GM23338 (cell line): ENCODE measurements around the gene NFE2L1. TPM values are rescaled to one million over a fixed set of nuclear protein-coding genes. Genes with fewer than 3 reads are reported as not detected.

Experiments
- ATAC-seq: fragments of 200-7000 bp; cut with Tn5 transposase; 3 replicates; pipeline ENCODE4 v1.9.1; 2020
- DNase-seq: peaks from one replicate; pipeline ENCODE4 v3.0.0-alpha.2; 2015; ENCODE audit warnings: low spot score
- H2AFZ ChIP-seq: fragments of 200-600 bp; sonication (generic); 2 replicates; pipeline ENCODE4 v1.8.0; 2016; ENCODE audit warnings: antibody characterized with exemption, mild to moderate bottlenecking, moderate library complexity
- H3F3A ChIP-seq: fragments of 200-600 bp; sonication (generic); replicated peaks from 2 replicates; pipeline ENCODE4 v1.8.0; 2017; ENCODE audit warnings: antibody characterized with exemption, mixed run types, low read depth
- H3K27ac ChIP-seq: fragments of 200-600 bp; sonication (generic); 2 replicates; pipeline ENCODE4 v1.6.1; 2016; ENCODE audit warnings: low read depth
- H3K27me3 ChIP-seq: fragments of 200-600 bp; sonication (generic); 2 replicates; pipeline ENCODE4 v1.8.0; 2016; ENCODE audit warnings: mild to moderate bottlenecking, mixed run types, moderate library complexity; ENCODE audit not compliant: insufficient read depth
- H3K36me3 ChIP-seq: fragments of 200-600 bp; sonication (generic); 2 replicates; pipeline ENCODE4 v1.8.0; 2016; ENCODE audit warnings: mild to moderate bottlenecking; ENCODE audit not compliant: insufficient read depth
- H3K4me1 ChIP-seq: fragments of 200-600 bp; sonication (generic); 2 replicates; pipeline ENCODE4 v1.8.0; 2016; ENCODE audit warnings: mild to moderate bottlenecking, moderate library complexity; ENCODE audit not compliant: insufficient read depth
- H3K4me2 ChIP-seq: fragments of 200-600 bp; sonication (generic); 2 replicates; pipeline ENCODE4 v1.7.1; 2017; ENCODE audit warnings: mixed run types
- H3K4me3 ChIP-seq: fragments of 200-600 bp; sonication (generic); 2 replicates; pipeline ENCODE4 v1.6.1; 2016; ENCODE audit warnings: mixed run types
- H3K79me2 ChIP-seq: fragments of 200-600 bp; sonication (generic); replicated peaks from 2 replicates; pipeline ENCODE4 v1.8.0; 2017; ENCODE audit warnings: mild to moderate bottlenecking; ENCODE audit not compliant: insufficient read depth
- H3K9me2 ChIP-seq: fragments of 200-600 bp; sonication (generic); 2 replicates; pipeline ENCODE4 v1.8.0; 2017; ENCODE audit not compliant: insufficient read depth
- H4K20me1 ChIP-seq: fragments of 200-600 bp; sonication (generic); replicated peaks from 2 replicates; pipeline ENCODE4 v1.8.0; 2017; ENCODE audit warnings: mild to moderate bottlenecking; ENCODE audit not compliant: insufficient read depth
- H3K27ac Mint-ChIP-seq: 2 replicates; pipeline ENCODE4 v1.8.0; 2020; ENCODE audit warnings: inconsistent platforms, mild to moderate bottlenecking, moderate library complexity, mixed read lengths
- H3K27me3 Mint-ChIP-seq: 3 replicates; pipeline ENCODE4 v1.8.0; 2022; ENCODE audit warnings: low read depth, mild to moderate bottlenecking, moderate library complexity, mixed read lengths, inconsistent platforms; ENCODE audit not compliant: insufficient read depth, poor library complexity
- H3K36me3 Mint-ChIP-seq: 3 replicates; pipeline ENCODE4 v1.8.0; 2021; ENCODE audit warnings: low read depth, mild to moderate bottlenecking, inconsistent platforms, moderate library complexity, mixed read lengths
- H3K4me1 Mint-ChIP-seq: 3 replicates; pipeline ENCODE4 v1.8.0; 2020; ENCODE audit warnings: mild to moderate bottlenecking, inconsistent platforms, mixed read lengths
- H3K4me3 Mint-ChIP-seq: 3 replicates; pipeline ENCODE4 v1.8.0; 2021; ENCODE audit warnings: moderate library complexity, mild to moderate bottlenecking, inconsistent platforms, mixed read lengths
- H3K9me3 Mint-ChIP-seq: 3 replicates; pipeline ENCODE4 v1.8.0; 2020; ENCODE audit warnings: moderate library complexity, mild to moderate bottlenecking, inconsistent platforms, mixed read lengths
- CREB1 ChIP-seq: fragments of 250-450 bp; sonication (Bioruptor Pico); IDR thresholded peaks from 2 replicates; pipeline ENCODE4 v1.5.0; 2020; ENCODE audit warnings: low read depth, mild to moderate bottlenecking, moderate library complexity
- CTCF ChIP-seq, 2 experiments: fragments of 200-600 bp in 1 of 2; sonication (generic) in 1 of 2; conservative IDR thresholded peaks; 2 replicates each; pipeline versions ENCODE4 v1.5.1 to v1.6.1; 2016 to 2017; ENCODE audit warnings: antibody characterized with exemption in 2 of 2, low read depth in 2 of 2, mild to moderate bottlenecking in 2 of 2, moderate library complexity in 1 of 2
- ETS1 ChIP-seq: IDR thresholded peaks from 2 replicates; pipeline ENCODE4 v1.6.1; 2016; ENCODE audit warnings: antibody characterized with exemption
- EZH2 ChIP-seq: fragments of 200-600 bp; sonication (generic); IDR thresholded peaks from one replicate; pipeline ENCODE4 v1.8.0; 2017; ENCODE audit warnings: antibody characterized with exemption, mild to moderate bottlenecking, low read depth; ENCODE audit not compliant: unreplicated experiment
- EZH2phosphoT487 ChIP-seq: fragments of 200-600 bp; sonication (generic); IDR thresholded peaks from one replicate; pipeline ENCODE4 v1.8.1; 2018; ENCODE audit warnings: antibody characterized with exemption; ENCODE audit not compliant: unreplicated experiment
- JUNB ChIP-seq: IDR thresholded peaks from one replicate; pipeline ENCODE4 v1.6.1; 2016; ENCODE audit warnings: antibody characterized with exemption; ENCODE audit not compliant: unreplicated experiment
- NANOG ChIP-seq: IDR thresholded peaks from 2 replicates; pipeline ENCODE4 v1.6.1; 2016; ENCODE audit warnings: antibody characterized with exemption, borderline replicate concordance
- POLR2AphosphoS5 ChIP-seq: IDR thresholded peaks from 2 replicates; pipeline ENCODE4 v1.6.1; 2016; ENCODE audit warnings: antibody characterized with exemption, low read depth
- REST ChIP-seq: IDR thresholded peaks from one replicate; pipeline ENCODE4 v1.6.1; 2018; ENCODE audit warnings: antibody characterized with exemption; ENCODE audit not compliant: unreplicated experiment
- STAT1 ChIP-seq: IDR thresholded peaks from one replicate; pipeline ENCODE4 v1.6.1; 2016; ENCODE audit warnings: antibody characterized with exemption; ENCODE audit not compliant: unreplicated experiment
- ZNF114 ChIP-seq: fragments of 250-450 bp; sonication (Bioruptor Pico); IDR thresholded peaks from 2 replicates; pipeline ENCODE4 v1.5.0; 2020; ENCODE audit warnings: mild to moderate bottlenecking, moderate library complexity
- ZNF331 ChIP-seq: fragments of 250-450 bp; sonication (Bioruptor Pico); IDR thresholded peaks from 2 replicates; pipeline ENCODE4 v1.5.0; 2020; ENCODE audit warnings: low read depth, mild to moderate bottlenecking, moderate library complexity
- ZNF462 ChIP-seq: fragments of 250-450 bp; sonication (Bioruptor Pico); IDR thresholded peaks from 2 replicates; pipeline ENCODE4 v1.5.0; 2020; ENCODE audit warnings: mild to moderate bottlenecking, moderate library complexity
- polyA plus RNA-seq: library from polyadenylated mRNA; unstranded; fragments of >200 nt; fragmentation: Nextera tagmentation; extraction: Ambion mirVana; gene quantifications from 2 replicates; pipeline ENCODE4 v1.2.1, GENCODE V29; 2016
- total RNA-seq: library from RNA; depleted of rRNA; stranded (reverse); fragments of >200 nt; shearing (Covaris generic); gene quantifications from 2 replicates; pipeline ENCODE4 v1.2.3, GENCODE V29; 2014

NFE2L1 gene
- total and polyA plus RNA-seq, 2 experiments from 2014 or later: 39.9 to 138 TPM

GRCh38 chr17:48102798-48103715 is 54.9 kb downstream of the NFE2L1 start:
- Histone ChIP-seq H3K4me3 (no peak overlapping the region), H3K4me1 (peaks cover 7% of the 10 kb centered on the region; the same call in 1 of the 2 replicates), H3K36me3 (no peaks in the 10 kb centered on the region), H2AFZ (no peak overlapping the region), H4K20me1 (peaks cover 10% of the 10 kb centered on the region; the same call in 1 of the 2 replicates), H3K4me2 (no peak overlapping the region), H3K9me2 (no peaks in the 10 kb centered on the region), H3K27ac (no peak overlapping the region), H3F3A (peaks cover 7% of the 10 kb centered on the region), H3K27me3 (no peaks in the 10 kb centered on the region), H3K79me2 (peaks cover 26% of the 10 kb centered on the region)
- ATAC-seq: no peak
- Mint-ChIP-seq H3K36me3 (peaks cover 2% of the 10 kb centered on the region; the same call in 1 of the 3 replicates), H3K4me1 (peaks cover 8% of the 10 kb centered on the region), H3K9me3 (no peaks in the 10 kb centered on the region; the same call in 1 of the 3 replicates), H3K27ac (no peak overlapping the region), H3K4me3 (no peak overlapping the region), H3K27me3 (peaks cover 13% of the 10 kb centered on the region)
- TF ChIP-seq EZH2phosphoT487 (no peak), REST (no peak), ZNF114 (CRISPR knock-in tag) (no peak), JUNB (no peak), POLR2AphosphoS5 (no peak), NANOG (no peak), ZNF331 (CRISPR knock-in tag) (no peak), ZNF462 (CRISPR knock-in tag) (no peak), EZH2 (no peak), ETS1 (no peak), CREB1 (CRISPR knock-in tag) (no peak), STAT1 (no peak), CTCF (conservative IDR thresholded peaks at IDR 0.05; ENCODE audit: low read depth in 2 of 2) (no peak)
- DNase-seq: no peak
